Measurements from ENCODE around the gene FAM107B. TPM values are rescaled to one million over a fixed set of nuclear protein-coding genes. Genes with fewer than 3 reads are reported as not detected.

FAM107B gene
- total RNA-seq, 1 experiment from 2014 or later = 41.6 TPM

DNA sequence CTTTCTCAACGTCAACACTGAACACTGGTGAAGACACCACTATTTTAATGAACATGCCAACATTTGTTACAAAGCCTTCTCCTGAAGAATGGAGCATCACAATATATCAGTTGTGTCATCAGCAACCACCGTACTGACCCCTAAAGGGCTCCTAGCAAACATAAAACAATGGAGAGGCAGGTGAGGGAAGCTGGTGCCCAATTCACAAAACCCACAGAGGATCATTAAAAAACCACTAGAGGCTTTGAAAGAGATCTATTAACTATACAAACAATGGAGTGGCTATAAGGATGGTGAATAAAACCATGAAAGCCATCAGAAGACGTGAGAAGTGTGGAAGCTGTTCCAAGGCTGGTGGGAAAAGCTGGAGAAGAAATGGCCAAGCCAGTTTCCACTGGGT lies 150.8 kb downstream of the FAM107B start:
- no peak overlapping the region for H2AFZ ChIP-seq (ENCODE audit: low read depth, low read length, poor library complexity, severe bottlenecking)
- no peaks in the 10 kb centered on the region for H3K9me3 ChIP-seq (ENCODE audit: control insufficient read depth in 1 of 2, insufficient read depth in 1 of 2, low read depth in 1 of 2, low read length in 2 of 2)
- no peak for TF ChIP-seq ZNF274 (IDR thresholded peaks at IDR 0.05; ENCODE audit: low read depth, low read length)
- TF ChIP-seq EZH2phosphoT487 (IDR thresholded peaks at IDR 0.05; ENCODE audit: borderline replicate concordance) = no peak
- TF ChIP-seq, protein P1, sequence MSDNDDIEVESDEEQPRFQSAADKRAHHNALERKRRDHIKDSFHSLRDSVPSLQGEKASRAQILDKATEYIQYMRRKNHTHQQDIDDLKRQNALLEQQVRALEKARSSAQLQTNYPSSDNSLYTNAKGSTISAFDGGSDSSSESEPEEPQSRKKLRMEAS (IDR thresholded peaks at IDR 0.05) = no peak
- no peak for TF ChIP-seq CEBPB (IDR thresholded peaks at IDR 0.05; ENCODE audit: low read depth)
- TF ChIP-seq POLR2AphosphoS5 (IDR thresholded peaks at IDR 0.05; ENCODE audit: low read depth, low read length) = no peak
- no peak for TF ChIP-seq SP1 (IDR thresholded peaks at IDR 0.05; ENCODE audit: low read depth)
- no peak for TF ChIP-seq EZH2 (IDR thresholded peaks at IDR 0.05)
- no peak for TF ChIP-seq POLR2A (IDR thresholded peaks at IDR 0.05; ENCODE audit: borderline replicate concordance, extremely low read depth, insufficient read depth, insufficient read length)
- TF ChIP-seq YY1 (IDR thresholded peaks at IDR 0.05; ENCODE audit: extremely low read depth, insufficient replicate concordance, low read depth, low read length) = no peak
- no peak for TF ChIP-seq EGR1 (IDR thresholded peaks at IDR 0.05; ENCODE audit: low read depth)
- TF ChIP-seq, protein P2, sequence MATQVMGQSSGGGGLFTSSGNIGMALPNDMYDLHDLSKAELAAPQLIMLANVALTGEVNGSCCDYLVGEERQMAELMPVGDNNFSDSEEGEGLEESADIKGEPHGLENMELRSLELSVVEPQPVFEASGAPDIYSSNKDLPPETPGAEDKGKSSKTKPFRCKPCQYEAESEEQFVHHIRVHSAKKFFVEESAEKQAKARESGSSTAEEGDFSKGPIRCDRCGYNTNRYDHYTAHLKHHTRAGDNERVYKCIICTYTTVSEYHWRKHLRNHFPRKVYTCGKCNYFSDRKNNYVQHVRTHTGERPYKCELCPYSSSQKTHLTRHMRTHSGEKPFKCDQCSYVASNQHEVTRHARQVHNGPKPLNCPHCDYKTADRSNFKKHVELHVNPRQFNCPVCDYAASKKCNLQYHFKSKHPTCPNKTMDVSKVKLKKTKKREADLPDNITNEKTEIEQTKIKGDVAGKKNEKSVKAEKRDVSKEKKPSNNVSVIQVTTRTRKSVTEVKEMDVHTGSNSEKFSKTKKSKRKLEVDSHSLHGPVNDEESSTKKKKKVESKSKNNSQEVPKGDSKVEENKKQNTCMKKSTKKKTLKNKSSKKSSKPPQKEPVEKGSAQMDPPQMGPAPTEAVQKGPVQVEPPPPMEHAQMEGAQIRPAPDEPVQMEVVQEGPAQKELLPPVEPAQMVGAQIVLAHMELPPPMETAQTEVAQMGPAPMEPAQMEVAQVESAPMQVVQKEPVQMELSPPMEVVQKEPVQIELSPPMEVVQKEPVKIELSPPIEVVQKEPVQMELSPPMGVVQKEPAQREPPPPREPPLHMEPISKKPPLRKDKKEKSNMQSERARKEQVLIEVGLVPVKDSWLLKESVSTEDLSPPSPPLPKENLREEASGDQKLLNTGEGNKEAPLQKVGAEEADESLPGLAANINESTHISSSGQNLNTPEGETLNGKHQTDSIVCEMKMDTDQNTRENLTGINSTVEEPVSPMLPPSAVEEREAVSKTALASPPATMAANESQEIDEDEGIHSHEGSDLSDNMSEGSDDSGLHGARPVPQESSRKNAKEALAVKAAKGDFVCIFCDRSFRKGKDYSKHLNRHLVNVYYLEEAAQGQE (IDR thresholded peaks at IDR 0.05; ENCODE audit: low read depth) = no peak
- TF ChIP-seq, protein P3, sequence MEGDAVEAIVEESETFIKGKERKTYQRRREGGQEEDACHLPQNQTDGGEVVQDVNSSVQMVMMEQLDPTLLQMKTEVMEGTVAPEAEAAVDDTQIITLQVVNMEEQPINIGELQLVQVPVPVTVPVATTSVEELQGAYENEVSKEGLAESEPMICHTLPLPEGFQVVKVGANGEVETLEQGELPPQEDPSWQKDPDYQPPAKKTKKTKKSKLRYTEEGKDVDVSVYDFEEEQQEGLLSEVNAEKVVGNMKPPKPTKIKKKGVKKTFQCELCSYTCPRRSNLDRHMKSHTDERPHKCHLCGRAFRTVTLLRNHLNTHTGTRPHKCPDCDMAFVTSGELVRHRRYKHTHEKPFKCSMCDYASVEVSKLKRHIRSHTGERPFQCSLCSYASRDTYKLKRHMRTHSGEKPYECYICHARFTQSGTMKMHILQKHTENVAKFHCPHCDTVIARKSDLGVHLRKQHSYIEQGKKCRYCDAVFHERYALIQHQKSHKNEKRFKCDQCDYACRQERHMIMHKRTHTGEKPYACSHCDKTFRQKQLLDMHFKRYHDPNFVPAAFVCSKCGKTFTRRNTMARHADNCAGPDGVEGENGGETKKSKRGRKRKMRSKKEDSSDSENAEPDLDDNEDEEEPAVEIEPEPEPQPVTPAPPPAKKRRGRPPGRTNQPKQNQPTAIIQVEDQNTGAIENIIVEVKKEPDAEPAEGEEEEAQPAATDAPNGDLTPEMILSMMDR (IDR thresholded peaks at IDR 0.05 in 2 of 3, conservative IDR thresholded peaks at IDR 0.05 in 1 of 3; ENCODE audit: borderline replicate concordance in 1 of 3, insufficient read depth in 1 of 3, low read depth in 2 of 3, low read length in 2 of 3) = no peak
- intact Hi-C loops (cut with micrococcal nuclease) = no loop called here
- H3K4me1 ChIP-seq (ENCODE audit: control insufficient read depth in 1 of 2, insufficient read depth in 2 of 2, low read length in 2 of 2) = no peaks in the 10 kb centered on the region
- H3K4me3 ChIP-seq (replicated peaks in 1 of 2; ENCODE audit: low read depth in 1 of 2, low read length in 2 of 2) = no peak overlapping the region
- H3K27ac ChIP-seq (ENCODE audit: low read depth, low read length) = no peak overlapping the region
- H3K9me2 ChIP-seq (ENCODE audit: insufficient read depth) = no peaks in the 10 kb centered on the region
- ATAC-seq (no peak), DNase-seq (ENCODE audit: low read depth, low spot score) (no peak)
- H3K36me3 ChIP-seq (ENCODE audit: control insufficient read depth in 1 of 2, insufficient read depth in 2 of 2, low read length in 2 of 2) = no peaks in the 10 kb centered on the region
- RAD21 ChIA-PET (ENCODE audit: low non-redundant PET in 1 of 2, low total read pairs in 2 of 2, uncharacterized antibody in 2 of 2, unreplicated experiment in 2 of 2) = no interaction called here
- CTCF ChIA-PET = no interaction called here
- no peaks in the 10 kb centered on the region for H4K20me1 ChIP-seq (ENCODE audit: insufficient read depth)
- no peaks in the 10 kb centered on the region for H3K27me3 ChIP-seq (ENCODE audit: insufficient read depth, low read length)
- H3K4me2 ChIP-seq (ENCODE audit: low read length) = no peak overlapping the region
- no TSS peak for BruUV-seq (replicated peaks)
- no peaks in the 10 kb centered on the region for H3K79me2 ChIP-seq (ENCODE audit: insufficient read depth, low read length)
- no peak overlapping the region for H3K9ac ChIP-seq (ENCODE audit: low read length)
- POLR2A ChIA-PET = no interaction called here
